DMS53 treated with DMSO at 0.1 percent for 48 hours (cell line): Measurements from ENCODE around the gene NIM1K.
A peak's percentile ranks its signal among the peaks of the same experiment; 100 is the strongest.
"Not testable (repeated sequence)": the region's sequence is repeated elsewhere in the genome, so short reads cannot be mapped to it uniquely, and the experiment has no call there.

Experiments
- DNase-seq: peaks from one replicate; lab custom pipeline; 2025; ENCODE audit not compliant: unreplicated experiment; lab: John Stamatoyannopoulos, UW

NIM1K gene

GRCh38 chr5:43190755-43191603, 1.0 kb upstream of the NIM1K start:
- no peak for DNase-seq

GRCh38 chr5:43192558-43193180, 644 bp downstream of the NIM1K start:
- peak; percentile 12 for DNase-seq

GRCh38 chr5:43193181-43193893, 1.3 kb downstream of the NIM1K start:
- peak; percentile 44 for DNase-seq

DNA sequence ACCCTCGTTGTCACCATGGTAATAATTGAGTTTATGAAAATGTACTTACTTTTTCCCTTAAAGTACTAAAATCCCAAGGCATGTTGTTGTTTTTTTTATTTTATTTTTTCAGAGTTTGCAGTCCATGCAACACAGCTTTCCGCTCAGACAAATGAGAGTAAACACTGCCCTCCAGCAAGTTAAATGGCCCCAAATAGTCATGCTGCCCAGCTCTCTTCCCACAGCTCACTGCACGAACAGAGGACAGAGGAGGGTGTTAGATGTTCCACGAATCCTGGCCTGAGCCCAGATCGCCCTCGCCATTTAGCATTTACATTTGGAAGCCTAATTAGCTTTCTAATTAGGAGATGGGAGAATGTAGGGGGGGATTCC, 1.9 kb downstream of the NIM1K start:
- no peak for DNase-seq

DNA sequence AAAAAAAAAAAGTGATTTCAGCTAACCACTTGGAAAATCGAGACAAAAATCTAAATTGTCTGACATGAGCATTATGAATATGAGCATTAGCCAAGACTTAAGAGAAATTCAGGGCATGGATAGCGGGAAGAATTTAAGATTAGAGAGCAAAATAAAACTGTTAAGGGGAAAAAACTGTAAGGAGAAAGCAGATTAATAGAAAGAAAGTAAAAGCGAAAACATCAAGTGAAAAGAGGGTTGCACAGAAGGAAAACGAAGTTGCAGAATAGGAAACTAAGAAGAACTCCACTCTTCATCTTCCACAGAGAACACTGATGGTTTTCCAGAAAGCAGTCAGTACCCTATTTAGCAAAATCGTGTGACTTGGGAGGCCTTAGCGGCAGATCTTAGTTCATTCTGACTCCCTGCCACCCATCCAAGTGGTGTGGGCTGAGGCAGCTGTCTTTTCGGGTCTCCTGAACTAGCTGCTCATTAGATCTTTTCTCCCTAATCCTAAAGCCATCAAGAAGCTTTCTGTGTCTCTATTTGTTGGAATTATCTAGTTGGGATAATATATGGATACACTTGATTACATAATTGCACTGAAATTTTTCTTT, 3.7 kb downstream of the NIM1K start:
- no peak for DNase-seq

- no peak for DNase-seq
These were observed 5.5 kb downstream of the NIM1K start for GRCh38 chr5:43197535-43197934.

DNA sequence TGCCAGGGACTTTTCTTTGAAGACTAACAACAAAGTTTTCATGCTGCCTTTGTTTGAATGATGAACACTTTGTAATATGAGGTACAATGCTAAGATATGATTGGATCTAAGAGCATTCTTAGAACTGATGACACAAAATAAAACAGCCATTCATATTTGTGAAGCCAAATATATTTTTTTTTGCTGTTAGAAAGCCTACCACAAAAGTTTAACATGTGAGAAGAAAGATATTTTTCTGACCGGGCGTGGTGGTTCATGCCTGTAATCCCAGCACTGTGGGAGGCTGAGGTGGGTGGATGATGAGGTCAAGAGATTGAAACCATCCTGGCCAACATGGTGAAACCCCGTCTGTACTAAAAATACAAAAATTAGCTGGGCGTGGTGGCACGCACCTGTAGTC, 9.4 kb downstream of the NIM1K start:
- not testable (repeated sequence) for DNase-seq

- no peak for DNase-seq
These were observed 10.4 kb downstream of the NIM1K start for GRCh38 chr5:43202380-43202779.

DNA sequence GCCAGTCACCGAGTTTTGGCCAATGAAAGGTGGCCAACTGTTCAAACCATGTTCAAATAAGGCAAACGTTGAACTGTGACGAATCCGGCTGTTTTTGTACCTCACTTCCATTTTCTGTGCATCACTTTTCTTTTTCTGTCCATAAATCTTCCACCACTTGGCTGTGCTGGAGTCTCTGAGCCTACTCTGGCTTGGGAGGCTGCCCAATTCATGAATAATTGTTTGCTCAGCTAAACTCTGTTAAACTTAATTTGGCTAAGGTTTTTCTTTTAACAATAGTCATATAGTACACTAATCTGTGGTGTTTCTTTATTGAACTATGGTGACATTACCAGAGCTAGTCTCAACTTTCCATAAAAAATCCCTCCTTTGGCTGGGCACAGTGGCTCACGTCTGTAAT, 11.3 kb downstream of the NIM1K start:
- DNase-seq: no peak

- DNase-seq: no peak
These were observed 12.9 kb downstream of the NIM1K start for GRCh38 chr5:43204958-43205357.

DNA sequence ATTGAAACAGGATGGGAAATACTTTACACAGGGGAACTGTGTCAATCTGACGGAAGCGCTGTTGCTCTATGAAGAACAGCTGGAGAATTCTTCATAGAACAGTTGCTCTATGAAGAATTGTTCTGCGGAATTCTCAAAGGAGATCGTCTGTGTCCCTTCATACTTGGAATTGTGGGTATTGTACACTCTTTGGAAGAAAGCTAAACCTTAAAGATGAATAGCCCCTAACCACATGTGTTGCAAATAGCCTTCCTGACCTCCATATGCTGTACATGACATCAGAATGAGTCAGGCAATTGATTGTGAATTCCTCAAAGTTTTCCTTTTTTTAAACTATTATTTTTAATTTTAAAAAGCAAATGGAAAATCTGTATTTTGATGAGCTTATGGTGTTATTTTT, 15.6 kb downstream of the NIM1K start:
- DNase-seq: no peak

GRCh38 chr5:43208658-43209057, 16.6 kb downstream of the NIM1K start:
- no peak for DNase-seq

DNA sequence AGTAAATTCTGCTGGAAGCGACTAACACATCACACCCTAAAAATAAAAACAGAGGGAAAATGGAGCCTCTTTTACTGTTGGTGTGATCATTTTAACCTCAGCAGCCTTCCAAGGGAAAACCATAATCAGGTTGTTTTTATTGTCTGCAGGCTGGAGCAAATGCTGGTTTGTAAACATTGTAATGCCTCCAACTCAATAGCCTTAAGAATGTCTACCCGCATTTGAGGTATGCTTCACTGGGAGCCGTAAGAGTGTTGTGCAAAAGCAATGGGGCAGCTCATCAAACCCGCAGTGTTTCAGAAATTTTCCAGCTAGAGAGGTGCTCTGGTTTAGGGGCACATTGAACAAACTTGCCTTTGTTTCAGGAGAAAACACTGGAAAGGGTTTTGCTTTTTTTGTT, 17.0 kb downstream of the NIM1K start:
- no peak for DNase-seq

DNA sequence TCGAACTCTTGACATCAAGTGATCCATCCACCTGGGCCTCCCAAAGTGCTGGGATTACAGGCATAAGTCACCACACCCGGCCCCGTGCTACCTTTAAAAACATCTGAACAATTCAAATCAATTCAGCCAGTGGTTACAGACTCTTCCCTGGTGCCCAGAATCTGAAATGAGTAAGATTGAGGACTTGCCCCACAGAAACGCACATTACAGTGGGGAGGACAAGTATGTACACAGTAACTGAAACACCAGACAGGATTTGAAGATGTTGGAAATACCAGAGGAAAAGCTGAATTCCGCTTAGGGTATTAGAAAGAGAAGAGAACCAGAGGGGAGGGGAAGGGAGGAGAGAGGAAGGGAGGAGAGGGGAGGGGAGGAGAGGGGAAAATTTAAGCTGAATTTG, 17.8 kb downstream of the NIM1K start:
- DNase-seq: no peak

DNA sequence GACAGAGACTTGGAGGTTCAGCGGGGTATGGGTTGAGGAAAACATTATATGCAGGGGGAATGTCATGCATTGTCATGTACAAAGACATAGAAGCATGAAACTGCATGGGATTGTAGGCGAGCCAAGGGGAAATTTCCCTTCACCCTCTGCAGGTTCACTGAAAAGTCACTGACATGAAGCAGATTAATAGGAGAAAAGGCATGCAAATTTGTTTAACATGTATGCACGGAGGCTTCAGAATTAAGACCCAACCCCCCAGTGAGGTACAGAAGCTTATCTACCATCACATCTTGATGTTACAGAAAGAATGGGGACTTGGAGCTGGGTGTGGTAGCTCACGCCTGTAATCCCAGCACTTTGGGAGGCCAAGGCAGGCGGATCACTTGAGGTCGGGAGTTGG, 18.5 kb downstream of the NIM1K start:
- DNase-seq: no peak

GRCh38 chr5:43213951-43214350, 21.9 kb downstream of the NIM1K start:
- DNase-seq: no peak

DNA sequence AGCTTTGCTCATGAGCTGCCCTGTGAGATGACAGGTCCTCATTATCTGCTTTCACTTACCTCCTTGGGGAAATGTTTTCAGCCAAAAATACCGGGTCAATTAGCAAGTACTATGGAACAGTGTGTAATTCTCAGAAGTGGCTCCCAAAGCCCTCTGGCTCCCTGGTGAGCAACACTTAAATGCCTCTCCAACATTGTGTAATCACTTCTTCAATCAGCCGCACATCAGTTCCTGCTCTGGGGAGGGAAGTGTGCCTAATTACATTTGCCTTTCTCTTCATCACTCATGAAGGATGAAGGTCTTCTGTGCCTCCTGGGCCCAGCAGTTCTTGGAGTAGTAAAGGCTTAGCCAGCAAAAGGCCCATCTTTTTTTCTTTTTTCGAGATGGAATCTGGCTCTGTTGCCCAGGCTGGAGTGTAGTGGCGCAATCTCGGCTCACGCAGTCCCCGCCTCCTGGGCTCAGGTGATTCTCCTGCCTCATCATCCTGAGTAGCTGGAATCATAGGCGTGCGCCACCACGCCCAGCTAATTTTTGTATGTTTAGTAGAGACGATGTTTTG, 23.1 kb downstream of the NIM1K start:
- no peak for DNase-seq

DNA sequence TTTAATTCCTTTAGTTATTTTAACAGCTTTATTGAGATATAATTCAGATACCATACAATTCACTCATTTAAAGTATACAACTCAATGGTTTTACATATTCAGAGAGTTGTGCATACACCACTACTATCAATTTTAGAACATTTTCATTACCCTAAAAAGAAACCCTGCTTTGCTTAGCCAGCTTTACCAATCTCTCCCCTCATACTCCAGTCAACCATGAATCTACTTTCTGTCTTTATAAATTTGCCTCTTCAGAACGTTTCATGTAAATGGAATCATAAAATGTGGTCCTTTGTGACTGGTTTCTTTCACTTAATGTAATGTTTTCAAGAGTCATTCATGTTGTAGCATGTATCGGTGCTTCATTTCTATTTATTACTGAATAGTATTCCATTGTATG, 24.9 kb downstream of the NIM1K start:
- no peak for DNase-seq

DNA sequence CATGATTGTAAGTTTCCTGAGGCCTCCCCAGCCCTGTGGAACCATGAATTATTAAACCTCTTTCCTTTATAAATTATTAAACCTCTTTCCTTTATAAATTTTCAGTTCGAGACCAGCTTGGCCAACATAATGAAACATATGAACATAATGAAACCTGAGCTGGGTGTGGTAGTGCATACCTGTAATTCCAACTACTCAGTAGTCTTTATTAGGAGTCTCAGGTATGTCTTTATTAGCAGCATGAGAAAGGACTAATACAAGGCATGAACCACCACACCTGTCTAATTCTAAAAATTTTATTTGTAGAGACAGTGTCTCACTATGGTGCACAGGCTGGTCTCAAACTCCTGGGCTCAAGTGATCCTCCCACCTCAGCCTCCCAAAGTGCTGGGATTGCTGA, 27.1 kb downstream of the NIM1K start:
- DNase-seq: no peak

DNA sequence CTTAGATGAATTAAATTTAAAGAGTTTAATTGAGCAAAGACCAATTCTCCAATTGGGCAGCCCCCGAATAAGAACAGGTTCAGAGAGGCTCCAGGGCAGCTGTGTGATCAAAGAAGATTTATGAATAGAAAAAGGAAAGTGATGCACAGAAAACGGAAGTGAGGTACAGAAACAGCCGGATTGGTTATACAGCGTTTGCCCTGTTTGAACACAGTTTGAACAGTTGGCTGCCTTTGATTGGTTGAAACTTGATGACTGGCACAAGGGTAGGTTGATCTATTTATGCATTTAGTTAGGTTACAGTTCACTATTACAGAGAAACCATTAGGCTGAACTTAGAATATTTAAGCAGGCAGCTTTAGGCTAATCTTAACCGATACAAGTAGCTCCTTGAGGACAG, 29.5 kb downstream of the NIM1K start:
- no peak for DNase-seq

DNA sequence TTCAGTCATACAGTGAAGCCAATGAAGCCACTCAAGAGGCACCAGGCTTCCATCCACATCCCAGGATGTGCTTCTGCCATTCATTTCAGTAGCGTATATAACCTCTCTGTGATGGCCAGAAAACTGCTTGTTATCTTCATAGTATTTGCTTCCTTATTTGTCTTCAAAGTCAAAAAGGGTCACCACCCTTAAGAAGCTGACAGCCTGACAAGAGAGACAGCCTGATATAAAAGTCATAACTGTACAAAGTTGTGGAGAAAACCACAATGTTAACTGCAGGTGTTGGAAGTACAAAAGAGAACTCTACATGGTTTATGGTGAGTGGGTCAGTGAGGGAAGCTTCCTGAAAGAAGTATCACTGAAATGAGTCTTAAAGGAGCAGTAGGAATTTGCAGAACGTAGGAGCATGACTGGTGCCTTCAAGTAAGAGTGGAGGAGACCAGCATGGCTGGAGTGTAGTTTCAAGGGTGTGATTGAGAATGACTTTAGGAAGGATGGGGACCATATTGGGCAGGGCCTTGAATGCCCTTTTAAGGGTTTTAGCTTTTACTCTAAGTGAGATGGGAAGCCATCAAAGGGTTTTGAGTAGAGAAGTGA, 33.7 kb downstream of the NIM1K start:
- no peak for DNase-seq
